Ovary (tissue), 3 donors: Measurements from ENCODE around the gene KCNIP3.

Experiments
- POLR2A ChIP-seq: fragments of 450-650 bp; IDR thresholded peaks from one replicate; pipeline ENCODE4 v1.6.1; 2017; ENCODE audit warnings: antibody characterized with exemption, mild to moderate bottlenecking, moderate library complexity
- TF ChIP-seq, protein P1 (sequence below), 3 donors: fragments of 450-650 bp in 2 of 3; fragments of 200-600 bp in 1 of 3; IDR thresholded peaks; one replicate each; pipeline versions ENCODE4 v1.5.1 to v1.8.0; 2016 to 2022; ENCODE audit warnings: antibody characterized with exemption in 3 of 3, mild to moderate bottlenecking in 1 of 3
- donor health status: DM: no; HTN: no; CAD: no.

DNA sequence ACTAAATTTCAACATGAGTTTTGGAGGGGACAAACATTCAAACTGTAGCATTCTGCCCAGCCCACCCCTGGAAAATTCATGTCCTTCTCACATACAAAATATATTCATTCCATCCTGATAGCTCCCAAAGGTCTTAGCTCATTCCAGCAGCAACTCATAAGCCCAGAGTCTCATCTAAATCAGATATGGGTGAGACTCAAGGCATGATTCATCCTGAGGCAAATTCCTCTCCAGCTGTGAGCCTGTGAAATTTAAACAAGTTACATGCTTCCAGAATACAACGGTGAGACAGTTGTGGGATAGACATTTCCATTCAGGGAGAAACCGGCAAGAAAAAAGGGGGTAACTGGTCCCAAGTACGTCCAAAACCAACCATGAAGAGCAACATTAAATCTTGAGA lies 61.9 kb downstream of the KCNIP3 start:
- no peak for TF ChIP-seq POLR2A
- TF ChIP-seq, protein P1, sequence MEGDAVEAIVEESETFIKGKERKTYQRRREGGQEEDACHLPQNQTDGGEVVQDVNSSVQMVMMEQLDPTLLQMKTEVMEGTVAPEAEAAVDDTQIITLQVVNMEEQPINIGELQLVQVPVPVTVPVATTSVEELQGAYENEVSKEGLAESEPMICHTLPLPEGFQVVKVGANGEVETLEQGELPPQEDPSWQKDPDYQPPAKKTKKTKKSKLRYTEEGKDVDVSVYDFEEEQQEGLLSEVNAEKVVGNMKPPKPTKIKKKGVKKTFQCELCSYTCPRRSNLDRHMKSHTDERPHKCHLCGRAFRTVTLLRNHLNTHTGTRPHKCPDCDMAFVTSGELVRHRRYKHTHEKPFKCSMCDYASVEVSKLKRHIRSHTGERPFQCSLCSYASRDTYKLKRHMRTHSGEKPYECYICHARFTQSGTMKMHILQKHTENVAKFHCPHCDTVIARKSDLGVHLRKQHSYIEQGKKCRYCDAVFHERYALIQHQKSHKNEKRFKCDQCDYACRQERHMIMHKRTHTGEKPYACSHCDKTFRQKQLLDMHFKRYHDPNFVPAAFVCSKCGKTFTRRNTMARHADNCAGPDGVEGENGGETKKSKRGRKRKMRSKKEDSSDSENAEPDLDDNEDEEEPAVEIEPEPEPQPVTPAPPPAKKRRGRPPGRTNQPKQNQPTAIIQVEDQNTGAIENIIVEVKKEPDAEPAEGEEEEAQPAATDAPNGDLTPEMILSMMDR (IDR thresholded peaks at IDR 0.05) = no peak
